GM08714 (cell line): ENCODE results near the gene HSDL1.

ENCODE experiments used
- H3K4me3 ChIP-seq: fragments of 200-500 bp; sonication (Bioruptor generic); 2 replicates; pipeline ENCODE4 v1.5.1; 2014; ENCODE audit warnings: mild to moderate bottlenecking, low read length, inconsistent platforms
- ZNF274 ChIP-seq: IDR thresholded peaks from 2 replicates; pipeline ENCODE4 v1.6.1; 2012; ENCODE audit warnings: mild to moderate bottlenecking, low read depth, low read length

The HSDL1 gene

DNA sequence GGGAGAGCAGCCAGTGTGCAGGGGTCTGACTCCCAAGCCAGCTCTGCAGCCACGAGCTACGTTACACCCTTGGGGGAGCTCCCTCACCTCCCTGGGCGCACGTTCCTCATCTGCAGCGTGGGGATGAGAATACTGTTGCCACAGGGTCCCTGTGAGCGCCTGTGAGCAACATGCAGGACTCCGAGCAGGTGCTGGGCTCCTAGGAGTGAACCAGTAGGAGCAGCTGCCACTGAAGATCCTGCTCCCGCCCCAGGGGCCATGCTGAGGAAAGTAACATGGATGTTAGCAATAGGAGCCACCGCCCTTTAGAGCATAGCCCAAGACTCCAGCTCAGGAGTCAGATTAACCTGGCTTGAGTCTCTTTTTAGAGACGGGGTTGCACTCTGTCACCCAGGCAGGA is 16.1 kb upstream of the HSDL1 start:
- no peak for TF ChIP-seq ZNF274

DNA sequence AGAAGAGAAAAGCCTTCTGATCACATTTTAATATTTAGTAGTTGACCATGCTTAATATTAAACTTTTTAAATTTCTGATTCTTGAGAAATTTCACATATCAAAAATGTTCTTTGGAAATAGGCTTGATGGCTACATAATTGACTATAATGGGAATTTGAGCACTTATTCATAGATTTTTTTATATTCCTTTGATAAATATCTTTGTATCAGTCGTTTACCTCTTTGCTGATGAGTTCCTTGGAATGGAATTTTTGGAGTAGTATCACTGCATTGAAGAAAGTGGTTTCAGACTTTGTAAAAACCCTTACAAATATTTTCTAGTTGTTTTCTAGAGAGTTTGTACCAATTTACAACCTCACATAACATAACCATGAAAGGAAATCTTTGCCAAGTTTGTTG is 14.8 kb upstream of the HSDL1 start:
- no peak overlapping the region for H3K4me3 ChIP-seq
- no peak for TF ChIP-seq ZNF274

More for the DNA sequence above, 16.1 kb upstream of the HSDL1 start:
- H3K4me3 ChIP-seq, result no peak overlapping the region

DNA sequence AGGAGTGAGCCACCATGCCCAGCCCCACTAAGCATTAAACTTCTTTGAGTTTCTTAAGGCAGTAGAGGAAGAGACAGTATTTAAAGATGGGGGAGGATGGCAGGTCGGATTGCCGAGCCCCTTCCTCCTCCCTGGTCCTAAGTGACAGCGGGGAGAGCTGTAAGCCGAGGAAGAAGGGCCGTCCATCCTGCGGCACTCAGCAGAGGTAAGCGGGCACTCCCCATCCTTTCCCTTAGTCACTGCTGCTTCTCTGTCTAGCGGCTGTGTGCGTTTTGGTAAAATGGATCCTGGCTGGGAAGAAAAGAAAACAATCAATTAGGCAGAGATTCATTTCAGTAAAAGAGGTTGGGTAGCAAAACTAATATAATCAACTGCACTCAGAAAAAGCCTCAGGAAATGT is 14.0 kb upstream of the HSDL1 start:
- TF ChIP-seq ZNF274, result no peak

DNA sequence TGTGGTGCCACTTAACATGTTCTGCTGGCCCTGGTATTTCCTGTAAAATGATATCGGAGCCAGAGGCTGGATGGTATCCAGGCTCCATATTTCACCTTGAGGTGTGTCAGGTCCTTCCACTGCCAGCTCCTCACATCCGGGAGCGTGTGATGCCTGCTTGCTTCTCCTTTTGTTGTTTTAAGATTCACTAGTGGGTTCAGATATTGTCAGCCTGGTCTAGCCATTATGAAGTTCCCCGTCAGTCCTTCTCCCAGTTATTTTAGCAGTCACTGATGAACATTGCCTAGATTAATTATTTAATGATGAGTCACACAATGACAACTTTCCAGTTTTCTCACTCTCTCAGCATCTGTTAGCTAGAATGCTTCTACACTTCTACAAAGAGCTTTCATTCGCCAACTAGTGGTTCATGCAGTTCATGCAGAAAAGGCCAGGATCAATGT is 11.4 kb upstream of the HSDL1 start:
- no peak overlapping the region for H3K4me3 ChIP-seq
- TF ChIP-seq ZNF274, result no peak

More for the DNA sequence above, 14.0 kb upstream of the HSDL1 start:
- no peak overlapping the region for H3K4me3 ChIP-seq

DNA sequence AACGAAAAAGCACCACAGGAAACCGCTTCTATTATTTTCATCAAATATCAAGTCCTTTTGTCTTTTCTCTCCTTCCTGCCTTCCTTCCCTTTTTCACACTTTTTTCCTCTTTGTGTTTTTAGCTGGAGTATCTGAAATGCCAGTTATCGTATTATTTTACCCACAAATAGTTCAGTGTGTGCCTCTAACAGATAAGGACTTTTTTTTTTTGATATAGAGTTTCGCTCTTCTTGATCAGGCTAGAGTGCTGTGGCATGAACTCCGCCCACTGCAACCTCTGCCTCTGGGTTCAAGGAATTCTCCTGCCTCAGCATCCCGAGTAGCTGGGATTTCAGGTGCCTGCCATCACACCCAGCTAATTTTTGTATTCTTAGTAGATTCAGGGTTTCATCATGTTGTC is 10.8 kb upstream of the HSDL1 start:
- no peak for TF ChIP-seq ZNF274
- H3K4me3 ChIP-seq, result no peak overlapping the region

DNA sequence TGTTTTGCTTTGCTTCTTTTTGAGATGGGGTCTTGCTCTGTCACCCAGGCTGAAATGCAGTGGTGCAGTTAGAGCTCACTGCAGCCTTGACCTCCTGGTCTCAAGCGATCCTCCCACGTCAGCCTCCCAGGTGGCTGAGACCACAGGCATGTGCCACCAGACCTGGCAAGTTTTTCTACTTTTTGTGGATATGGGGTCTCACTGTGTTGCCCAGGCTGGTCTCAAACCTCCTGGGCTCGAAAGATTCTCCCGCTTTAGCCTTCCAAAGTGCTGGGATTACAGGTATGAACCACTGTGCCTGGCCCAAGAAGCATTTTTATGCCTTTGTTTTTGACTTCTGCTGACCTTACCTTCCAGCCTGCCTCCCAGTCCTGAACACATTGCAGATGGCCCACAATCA is 10.2 kb upstream of the HSDL1 start:
- TF ChIP-seq ZNF274, result no peak
- no peak overlapping the region for H3K4me3 ChIP-seq

DNA sequence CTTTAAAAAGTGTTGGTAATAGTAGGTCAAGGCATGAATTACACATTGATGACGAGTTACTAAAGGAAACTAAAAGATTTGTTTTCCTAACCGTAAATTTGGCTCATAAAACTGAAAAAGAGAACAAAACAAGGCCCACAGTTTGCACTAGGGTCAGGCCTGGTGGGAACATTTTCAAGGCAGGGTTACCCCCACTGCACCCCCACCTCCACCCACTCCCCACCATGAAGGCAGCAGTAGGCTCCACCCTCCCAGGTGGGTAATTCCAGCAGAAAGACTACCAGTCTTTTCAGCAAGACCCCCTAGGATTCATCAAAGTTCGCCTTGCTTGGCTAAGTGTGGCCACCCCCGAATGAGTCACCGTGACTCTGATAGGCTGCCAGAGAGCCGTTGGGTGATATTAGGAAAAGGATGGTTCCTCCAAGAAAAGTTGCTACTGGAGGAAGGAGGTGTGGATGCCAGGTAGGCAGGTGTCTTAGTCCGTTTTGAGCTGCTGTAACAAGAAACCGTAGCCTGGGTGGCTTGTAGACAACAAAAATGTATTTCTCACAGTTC is 8.8 kb upstream of the HSDL1 start:
- TF ChIP-seq ZNF274, result no peak
- no peak overlapping the region for H3K4me3 ChIP-seq

DNA sequence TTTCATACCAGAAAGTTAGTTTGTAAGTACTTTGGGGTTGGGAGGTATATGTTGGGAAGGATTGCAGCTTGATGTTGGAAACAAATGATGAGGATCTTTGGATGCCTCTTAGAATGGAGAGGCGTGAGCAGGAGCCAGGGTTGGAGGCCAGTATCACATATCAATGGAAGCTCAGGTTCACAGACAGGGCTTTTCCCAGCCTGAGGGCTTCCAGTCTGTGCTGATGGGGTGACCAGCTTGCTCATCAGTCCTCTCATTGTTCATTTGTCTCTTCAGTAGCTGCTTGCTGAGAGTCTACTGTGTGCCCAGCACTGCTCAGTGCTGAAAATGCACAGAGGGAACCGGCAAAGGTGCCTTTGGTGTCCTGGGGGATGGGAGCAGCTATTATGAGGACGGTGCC is 5.9 kb upstream of the HSDL1 start:
- H3K4me3 ChIP-seq, result no peak overlapping the region
- no peak for TF ChIP-seq ZNF274

DNA sequence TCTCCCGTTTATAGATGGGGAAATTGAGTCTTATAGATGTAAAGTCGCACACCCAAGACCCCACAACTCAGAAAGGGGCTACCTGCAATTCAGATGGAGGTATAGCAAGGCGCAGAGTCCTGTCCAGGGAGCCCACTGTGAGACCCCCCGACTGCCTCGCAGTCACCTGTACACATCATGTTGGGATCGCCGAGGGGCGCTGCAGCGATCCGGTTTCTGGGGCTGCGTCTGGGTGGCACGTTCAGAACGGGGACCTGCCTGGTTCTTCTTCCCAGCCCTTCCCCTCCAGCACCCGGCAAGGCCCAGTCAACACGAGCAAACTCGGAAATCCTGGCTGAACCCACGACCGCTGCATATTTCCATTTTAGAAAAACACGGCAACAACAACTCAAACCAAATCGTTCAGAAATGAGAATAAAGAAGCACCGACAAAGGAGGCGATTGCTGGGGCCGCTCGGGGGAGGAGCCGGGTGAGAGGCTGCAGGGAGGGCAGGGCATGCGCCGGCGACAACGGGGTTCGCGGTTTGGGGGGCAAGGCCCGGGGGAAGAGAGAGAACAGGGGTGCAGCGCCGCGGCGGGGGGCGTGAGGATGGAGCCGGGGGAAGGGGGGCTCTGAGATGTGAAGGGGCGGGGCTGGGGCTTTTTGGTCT is 643 bp downstream of the HSDL1 start:
- TF ChIP-seq ZNF274, result no peak
- H3K4me3 ChIP-seq, result peak overlapping the region; percentile 68

DNA sequence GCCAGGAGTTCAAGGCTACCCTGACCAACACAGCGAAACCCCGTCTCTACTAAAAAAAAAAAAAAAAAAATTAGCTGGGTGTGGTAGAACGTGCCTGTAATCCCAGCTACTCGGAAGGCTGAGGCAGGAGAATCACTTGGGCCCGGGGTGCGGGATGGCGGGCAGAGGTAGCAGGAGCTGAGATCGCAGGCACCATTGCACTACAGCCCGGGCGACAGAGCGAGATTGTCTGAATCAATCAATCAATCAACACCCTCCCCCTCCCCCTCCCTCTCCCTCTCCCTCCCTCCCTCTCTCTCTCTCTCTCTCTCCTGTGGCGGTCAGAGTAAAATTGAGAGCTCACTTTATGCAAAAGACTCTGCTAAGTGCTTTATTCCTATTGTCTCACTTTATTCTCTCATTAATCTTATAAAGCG is 1.2 kb downstream of the HSDL1 start:
- TF ChIP-seq ZNF274, result no peak
- peak overlapping the region; percentile 68 for H3K4me3 ChIP-seq

DNA sequence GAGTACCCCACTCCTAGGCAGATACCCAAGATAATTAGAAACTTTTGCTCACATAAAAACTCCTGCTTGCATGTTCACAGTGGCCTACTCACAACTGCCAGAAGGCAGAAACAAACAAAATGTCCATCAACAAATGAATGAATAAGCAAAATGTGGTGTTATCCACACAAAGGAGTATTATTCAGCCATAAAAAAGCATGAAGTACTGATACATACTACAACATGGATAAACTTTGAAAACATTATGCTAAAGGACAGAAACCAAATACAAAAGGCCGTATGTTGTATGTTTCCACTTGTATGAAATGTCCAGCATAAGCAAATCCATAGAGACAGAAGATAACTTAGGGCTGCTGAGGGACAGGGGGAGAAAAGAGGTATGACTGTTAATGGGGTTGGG is 1.9 kb downstream of the HSDL1 start:
- H3K4me3 ChIP-seq, result no peak overlapping the region
- no peak for TF ChIP-seq ZNF274

DNA sequence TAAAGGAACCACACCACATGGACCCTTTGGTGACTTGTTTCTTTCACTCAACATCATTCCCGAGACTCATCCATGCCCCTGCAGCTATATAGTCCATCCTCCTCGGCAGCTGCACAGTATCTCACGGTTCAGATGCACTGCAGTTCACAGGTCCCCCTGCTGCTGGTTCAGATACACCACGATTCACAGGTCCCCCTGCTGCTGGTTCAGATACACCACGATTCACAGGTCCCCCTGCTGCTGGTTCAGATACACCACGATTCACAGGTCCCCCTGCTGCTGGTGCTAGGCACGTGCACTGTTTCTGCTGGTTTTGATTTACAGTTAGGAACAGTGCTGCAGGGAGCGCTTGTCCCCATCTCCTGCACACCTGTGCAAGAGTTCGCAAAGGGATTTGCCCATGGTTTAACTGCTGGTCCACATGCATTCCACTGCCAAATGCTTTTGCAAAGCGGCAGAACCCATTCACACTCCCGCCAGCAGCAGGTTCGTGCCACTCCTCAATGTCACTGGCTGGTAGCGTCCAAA is 3.8 kb downstream of the HSDL1 start:
- TF ChIP-seq ZNF274, result no peak
- no peak overlapping the region for H3K4me3 ChIP-seq

DNA sequence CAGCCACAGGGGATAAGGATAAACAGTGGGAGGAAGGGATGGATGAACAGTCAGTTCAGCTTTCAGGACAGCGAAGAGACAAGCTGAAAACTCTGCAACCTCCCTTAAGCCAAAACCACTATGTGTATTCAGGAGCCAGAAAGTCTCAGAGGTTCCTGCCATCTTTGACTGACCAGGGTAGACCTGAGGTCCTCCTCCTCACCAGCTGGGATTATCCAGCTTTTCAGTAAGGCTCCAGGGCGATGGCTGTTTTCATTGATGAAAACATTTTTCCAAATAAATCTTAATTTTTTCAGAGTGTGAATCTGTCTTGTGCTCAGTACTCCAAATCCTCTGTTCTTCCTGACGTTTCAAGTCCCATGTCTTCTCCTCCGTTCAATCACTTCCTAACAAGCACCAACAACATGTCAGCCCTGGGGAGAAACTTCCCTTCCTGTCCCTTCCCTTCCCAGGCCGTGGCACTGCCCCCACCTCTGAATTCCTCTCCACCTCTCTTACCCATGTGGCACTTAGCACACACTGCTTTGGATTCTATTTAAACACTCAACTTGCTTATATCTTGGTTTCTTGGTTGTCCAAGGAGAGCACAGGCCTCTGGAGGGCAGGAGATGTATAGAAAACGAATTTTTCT is 5.2 kb downstream of the HSDL1 start:
- no peak overlapping the region for H3K4me3 ChIP-seq
- no peak for TF ChIP-seq ZNF274

DNA sequence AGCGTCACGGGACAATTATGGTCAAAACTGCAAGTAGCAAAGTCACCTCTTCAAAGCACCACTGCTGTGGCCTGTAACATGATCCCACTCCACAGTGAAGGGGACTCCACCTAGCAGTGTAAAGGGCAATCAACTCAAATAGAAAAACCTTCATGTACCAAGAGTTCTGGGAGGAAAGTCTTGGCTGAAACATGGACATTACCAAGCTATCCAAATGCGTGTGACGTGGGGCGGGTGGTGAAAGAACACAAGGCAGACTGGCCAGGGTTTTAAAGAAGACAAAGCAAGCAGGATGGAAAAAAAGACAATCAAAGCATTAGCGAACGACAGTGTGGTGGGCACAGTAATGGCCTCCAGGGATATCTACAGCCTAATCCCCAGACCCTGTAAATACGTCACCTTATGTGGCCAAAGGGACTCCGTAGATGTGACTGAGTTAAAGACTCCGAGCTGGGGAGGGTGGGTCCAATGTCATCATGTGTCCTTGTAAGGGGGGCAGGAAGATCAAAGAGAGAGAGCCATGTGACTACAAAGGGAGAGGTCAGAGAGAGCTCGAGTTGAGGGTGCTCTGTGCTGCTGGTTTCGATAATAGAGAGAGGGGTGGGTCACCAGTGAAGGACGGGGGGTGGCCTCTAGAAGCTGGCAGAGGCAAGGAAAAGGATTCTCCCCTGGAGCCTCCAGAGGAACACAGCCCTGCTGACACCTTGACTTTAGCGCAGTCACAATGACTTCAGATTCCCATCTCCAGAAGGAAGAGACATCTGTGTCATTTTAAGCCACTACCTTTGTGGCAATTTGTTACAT is 6.0 kb downstream of the HSDL1 start:
- no peak overlapping the region for H3K4me3 ChIP-seq
- no peak for TF ChIP-seq ZNF274

DNA sequence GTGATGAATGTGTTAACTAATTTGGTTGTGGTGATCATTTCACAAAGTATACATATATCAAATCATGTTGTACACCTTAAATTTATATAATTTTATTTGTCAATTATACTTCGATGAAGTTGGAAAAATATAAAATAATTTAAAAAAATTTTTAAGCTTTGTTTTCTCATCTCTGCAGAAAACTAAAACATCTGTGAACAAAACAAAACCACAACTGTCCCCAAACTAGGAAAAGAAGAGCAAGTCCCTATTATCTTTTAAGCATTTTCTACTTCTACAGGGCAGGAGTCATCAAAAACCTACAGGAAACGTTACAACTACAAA is 6.5 kb downstream of the HSDL1 start:
- H3K4me3 ChIP-seq, result no peak overlapping the region
- no peak for TF ChIP-seq ZNF274
